ENCODE measurements around the gene NCOA1.

GRCh38 chr2:24731923-24732322, 240.9 kb downstream of the NCOA1 start:
- TF ChIP-seq CTCF (optimal IDR thresholded peaks at IDR 0.05 in 1 of 3, IDR thresholded peaks at IDR 0.05 in 1 of 3, conservative IDR thresholded peaks at IDR 0.05 in 1 of 3; ENCODE audit: extremely low read depth in 1 of 3, insufficient read depth in 2 of 3, low read length in 3 of 3) = no peak
- no peak for TF ChIP-seq EZH2 (IDR thresholded peaks at IDR 0.05; ENCODE audit: low read length)

All from keratinocyte (primary cell).